NCI-H2029 (cell line): ENCODE results near the gene FTH1.
"Not testable (repeated sequence)": the region's sequence is repeated elsewhere in the genome, so short reads cannot be mapped to it uniquely, and the experiment has no call there.

Source experiments
- DNase-seq: peaks from one replicate; lab custom pipeline; 2025; lab: John Stamatoyannopoulos, UW

The FTH1 gene

GRCh38 chr11:61963282-61964057 lies 4.0 kb downstream of the FTH1 start:
- DNase-seq, result no peak

GRCh38 chr11:61963016-61963281 lies 4.5 kb downstream of the FTH1 start:
- no peak for DNase-seq

GRCh38 chr11:61962213-61963015 lies 5.0 kb downstream of the FTH1 start:
- no peak for DNase-seq

GRCh38 chr11:61961570-61962212 lies 5.7 kb downstream of the FTH1 start:
- DNase-seq, result no peak

- DNase-seq, result no peak
Observed at GRCh38 chr11:61960532-61960931, 6.9 kb downstream of the FTH1 start.

GRCh38 chr11:61959678-61960077 lies 7.8 kb downstream of the FTH1 start:
- DNase-seq, result no peak

GRCh38 chr11:61959114-61959513 lies 8.3 kb downstream of the FTH1 start:
- DNase-seq, result no peak

- no peak for DNase-seq
Observed at GRCh38 chr11:61958590-61958989, 8.8 kb downstream of the FTH1 start.

GRCh38 chr11:61957021-61957770 lies 10.2 kb downstream of the FTH1 start:
- DNase-seq, result no peak

GRCh38 chr11:61956191-61957020 lies 11.0 kb downstream of the FTH1 start:
- no peak for DNase-seq

- DNase-seq, result peak; percentile 32
Observed at GRCh38 chr11:61955422-61956135, 11.9 kb downstream of the FTH1 start.

- no peak for DNase-seq
Observed at GRCh38 chr11:61954851-61955421, 12.5 kb downstream of the FTH1 start.

GRCh38 chr11:61954106-61954850 lies 13.2 kb downstream of the FTH1 start:
- DNase-seq, result no peak

- not testable (repeated sequence) for DNase-seq
Observed at GRCh38 chr11:61953632-61954031, 13.8 kb downstream of the FTH1 start.

- no peak for DNase-seq
Observed at GRCh38 chr11:61952882-61953281, 14.6 kb downstream of the FTH1 start.

- DNase-seq, result no peak
Observed at GRCh38 chr11:61951484-61952135, 15.8 kb downstream of the FTH1 start.

- DNase-seq, result no peak
Observed at GRCh38 chr11:61950035-61950547, 17.3 kb downstream of the FTH1 start, which contains the start of gene BEST1. BEST1 (plus strand) TSS chr11:61950351; CDS start chr11:61951807, 1,456 bp downstream.

- DNase-seq, result peak; percentile 29
Observed at GRCh38 chr11:61949169-61950034, 18.0 kb downstream of the FTH1 start.
